HG03521 (cell line): Measurements from ENCODE around the gene TGIF1.

Experiments
- ATAC-seq: cut with Tn5 transposase; IDR thresholded peaks from one replicate; pipeline ENCODE4 v1.9.1; 2021; ENCODE audit warnings: mild to moderate bottlenecking, moderate library complexity; ENCODE audit not compliant: unreplicated experiment

Gene TGIF1

DNA sequence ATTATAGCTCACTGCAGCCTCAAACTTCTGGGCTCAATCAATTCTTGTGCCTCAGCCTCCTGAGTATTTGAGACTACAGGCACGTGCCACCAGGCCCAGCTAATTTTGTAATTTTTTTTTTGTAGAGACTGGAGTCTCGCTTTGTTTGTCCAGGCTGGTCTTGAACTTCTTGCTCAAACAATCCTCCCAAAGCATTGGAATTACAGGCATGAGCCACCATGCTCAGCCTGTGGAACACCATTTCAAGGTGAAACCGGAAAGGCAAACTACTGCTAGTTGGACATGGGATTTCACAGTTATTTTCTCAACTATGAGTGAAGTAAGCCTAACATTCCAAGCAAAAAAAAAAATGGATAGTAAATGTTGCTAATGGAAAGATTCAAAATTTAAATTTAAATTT lies 20.9 kb upstream of the TGIF1 start:
- no peak for ATAC-seq

DNA sequence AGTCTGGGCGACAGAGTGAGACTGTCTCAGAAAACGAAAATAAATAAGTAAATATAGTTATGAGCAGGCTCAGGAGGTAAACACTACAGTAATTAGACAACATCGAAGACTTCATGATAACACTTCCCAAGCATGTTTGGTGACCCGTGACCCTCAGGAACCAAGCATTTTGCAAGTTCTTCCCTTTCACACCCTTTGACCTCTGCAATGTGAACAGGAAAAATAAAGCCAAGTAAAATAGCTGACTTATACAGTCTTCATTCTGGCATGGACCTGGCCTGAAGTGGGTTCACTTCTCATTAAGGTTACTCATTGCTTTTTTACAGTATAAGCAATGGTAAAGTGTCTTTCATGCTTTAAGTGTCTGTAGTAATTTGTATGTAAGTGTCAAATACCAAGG lies 15.3 kb upstream of the TGIF1 start:
- no peak for ATAC-seq

DNA sequence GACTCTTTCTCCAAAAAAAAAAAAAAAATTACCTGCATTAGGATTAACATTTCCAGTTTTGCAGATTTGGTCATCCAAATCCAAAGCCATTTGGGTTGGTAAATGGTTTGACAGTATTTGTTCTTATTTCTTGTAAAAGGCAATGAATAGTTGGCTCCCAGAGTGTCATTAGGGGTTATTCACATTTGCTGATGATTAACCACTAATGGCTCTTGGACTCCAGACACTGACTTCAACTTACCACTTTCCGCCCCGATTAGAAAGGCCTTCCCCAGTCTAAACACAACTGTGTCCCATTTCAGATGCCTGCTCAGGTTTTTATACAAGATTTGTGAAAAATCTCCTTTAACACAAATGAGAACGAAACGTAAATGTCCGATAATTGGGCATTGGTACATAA lies 9.6 kb upstream of the TGIF1 start:
- ATAC-seq = no peak

DNA sequence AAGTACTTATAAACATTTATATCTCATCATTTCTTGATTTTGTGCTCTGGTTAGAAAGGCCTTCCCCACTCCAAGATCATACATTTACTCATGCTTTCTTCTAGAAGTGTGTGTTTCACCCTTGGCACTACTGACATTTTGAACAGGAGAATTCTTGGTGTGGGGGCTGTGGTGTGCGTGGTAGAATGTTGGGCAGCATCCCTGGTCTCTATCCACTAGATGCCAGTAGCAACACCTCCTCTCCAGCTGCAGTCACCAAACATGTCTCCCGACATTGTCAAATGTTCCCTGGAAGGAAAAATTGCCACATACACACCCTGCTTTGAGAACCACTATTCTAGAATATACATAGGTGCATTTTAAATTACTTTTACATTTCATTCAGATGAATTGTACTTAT lies 8.7 kb upstream of the TGIF1 start:
- ATAC-seq = no peak

DNA sequence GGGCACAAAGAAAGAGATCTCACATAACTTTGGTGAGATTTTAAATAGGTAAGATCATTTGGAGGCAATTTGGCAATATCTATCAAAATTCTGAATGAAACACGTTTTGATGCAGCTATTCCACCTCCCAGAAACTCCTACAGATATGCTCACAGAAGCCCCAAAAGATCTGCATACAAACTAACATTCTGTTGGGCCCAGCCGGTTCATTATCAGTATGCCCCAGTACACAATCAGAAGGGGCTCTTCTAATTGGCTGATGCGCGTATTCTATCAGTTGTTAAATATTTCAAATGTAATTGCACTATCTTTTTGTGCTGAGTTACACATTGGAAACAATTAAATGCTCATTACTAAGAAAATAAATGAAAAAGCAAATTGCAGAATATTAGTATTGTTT lies 7.1 kb upstream of the TGIF1 start:
- no peak for ATAC-seq

DNA sequence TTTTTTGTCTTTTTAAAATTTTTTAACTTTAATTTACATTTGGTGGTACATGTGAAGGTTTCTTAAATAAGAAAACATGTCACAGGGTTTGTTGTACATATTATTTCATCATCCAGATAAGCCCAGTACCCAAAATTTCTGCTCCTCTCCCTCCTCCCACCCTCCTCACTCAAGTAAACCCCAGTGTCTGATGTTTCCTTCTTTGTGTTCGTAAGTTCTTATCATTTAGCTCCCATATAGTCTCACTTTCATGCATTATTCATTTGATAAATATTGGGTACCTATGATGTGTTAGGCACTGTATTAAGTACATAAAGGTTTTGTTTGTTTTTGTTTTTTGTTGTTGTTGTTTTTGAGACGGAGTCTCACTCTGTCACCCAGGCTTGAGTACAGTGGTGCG lies 5.7 kb upstream of the TGIF1 start:
- ATAC-seq = no peak

DNA sequence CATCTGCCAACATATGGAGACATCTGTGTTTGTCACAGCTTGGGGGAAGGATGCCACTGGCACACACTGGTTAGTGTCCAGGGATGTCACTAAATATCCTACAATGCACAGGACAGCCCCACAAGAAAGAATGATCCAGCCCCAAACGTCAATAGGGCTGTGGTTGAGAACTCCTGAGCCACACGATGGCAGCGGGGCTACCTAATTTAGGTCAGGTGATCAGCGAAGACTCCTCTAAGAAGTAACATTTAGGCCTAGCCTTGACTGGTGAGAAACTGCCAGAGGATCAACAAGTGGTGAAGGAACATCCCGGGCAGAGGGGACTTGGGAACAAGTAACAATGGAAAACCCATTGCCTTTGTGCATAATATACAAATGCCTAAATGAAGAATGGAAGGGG lies 5.0 kb upstream of the TGIF1 start:
- ATAC-seq = no peak

DNA sequence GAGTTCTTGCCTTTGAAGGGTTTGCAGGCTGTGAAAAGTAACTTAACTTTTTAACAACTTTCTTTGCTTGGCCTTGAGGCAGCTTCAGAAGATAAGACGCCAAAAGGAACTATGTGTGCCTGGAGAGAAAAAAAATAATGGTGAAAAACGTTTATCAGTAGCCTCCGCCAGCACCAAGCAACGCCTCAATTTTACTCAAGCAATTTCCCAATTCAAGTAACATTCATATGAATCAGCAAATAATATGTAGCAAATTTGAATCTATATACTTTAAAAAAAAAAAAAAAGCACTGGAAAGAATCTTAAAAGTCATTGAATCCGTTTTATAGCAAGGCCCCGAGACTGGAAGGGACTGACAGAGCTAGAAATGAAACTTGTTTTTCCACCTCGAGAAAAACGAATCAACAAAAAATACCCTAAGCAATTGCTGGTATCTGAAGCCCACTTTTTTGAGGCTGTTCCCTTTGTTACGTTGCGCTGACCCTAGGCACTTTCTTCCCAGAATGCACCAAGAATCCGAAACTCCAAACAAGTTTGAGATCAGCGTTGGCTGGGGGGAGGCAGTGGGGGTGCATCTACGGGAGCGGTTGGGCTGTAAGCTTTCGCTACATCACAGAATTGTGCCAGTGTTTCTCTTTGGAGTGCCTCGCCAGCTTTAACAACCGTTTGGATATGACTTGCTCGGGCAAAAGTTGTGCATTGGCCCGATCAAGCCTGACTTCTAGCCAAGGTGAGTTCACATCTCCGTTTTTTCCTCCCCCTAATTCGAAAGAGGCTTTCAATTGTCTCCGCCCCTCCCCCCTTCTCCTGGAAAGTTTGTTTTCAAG lies 2.7 kb upstream of the TGIF1 start:
- no peak for ATAC-seq

DNA sequence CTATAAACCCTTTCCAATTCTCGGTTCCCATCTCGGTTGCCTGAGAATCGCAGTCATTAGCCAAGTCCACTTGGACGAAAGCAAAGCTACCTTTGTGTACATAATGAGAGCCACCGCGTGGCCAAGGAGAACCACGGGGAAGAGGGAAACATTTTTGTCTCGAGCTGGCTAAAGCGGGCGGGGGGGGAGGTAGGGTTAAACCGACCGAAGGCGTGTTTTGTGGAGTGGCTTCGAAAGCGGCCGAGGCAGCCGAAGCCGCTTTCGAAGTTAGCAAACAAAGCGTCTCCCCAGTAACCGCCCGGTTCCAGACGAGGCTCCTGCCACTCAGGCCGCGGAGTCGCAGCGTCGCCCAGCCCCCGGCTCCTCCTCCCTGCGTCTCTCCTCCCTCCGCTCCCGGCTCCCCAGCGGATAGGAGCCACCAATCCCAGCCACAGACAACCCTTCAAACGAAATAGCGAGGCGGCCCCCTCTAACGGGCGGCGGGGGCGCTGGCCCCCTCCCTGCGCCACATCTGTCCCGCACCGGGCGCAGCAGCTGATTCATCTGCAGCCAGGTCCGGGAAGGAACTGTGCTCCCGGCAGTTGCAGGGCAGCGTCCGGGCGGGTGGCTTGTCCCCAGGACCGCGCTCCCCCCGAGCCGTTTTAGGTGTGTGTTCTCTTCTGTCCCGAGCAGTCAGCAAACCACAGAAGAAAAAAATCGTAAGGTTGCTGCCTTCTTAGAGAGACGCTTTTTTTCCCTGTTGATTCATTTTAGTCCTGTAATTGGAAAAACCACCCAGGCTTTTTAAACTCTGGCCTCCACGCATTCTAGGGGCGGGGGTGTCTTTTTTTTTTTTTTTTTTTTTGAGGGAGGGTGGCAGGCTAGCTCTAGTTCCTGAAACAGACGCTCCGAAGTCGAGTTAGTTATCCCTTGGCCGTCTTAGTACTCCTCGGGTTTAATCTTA lies 1.8 kb upstream of the TGIF1 start:
- peak; percentile 64 for ATAC-seq

DNA sequence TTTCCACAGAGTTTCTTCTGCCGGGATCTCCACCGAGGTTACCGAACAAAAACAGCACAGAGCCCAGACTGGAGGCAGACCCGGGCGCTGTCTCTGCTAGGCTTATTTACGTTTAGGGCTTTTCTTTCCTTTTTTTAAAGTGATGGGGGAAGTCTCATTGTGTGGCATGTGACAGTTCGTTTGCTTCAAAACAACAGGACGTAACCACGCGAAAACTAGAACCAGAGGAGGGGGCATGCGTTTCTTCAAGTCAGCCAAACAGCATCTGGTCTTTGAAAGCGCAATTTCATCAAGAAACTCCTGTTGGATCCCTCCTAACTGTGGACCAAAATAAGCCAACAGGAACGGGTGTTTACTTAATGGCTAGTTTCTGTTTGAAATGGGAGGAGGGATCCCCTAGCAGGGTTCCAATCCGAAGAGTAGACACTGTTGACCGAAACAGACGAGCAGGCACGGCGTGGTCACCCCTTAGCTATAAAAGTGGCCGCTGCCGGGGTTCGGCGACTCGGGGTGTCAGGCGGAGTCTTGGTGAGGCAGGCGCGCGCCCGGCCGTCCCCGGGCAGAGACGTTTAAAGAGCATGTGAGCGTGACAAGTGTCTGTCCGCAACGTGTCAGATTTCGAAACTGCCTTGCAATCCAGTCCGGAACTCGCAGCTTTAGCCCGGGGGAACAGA lies 997 bp upstream of the TGIF1 start:
- ATAC-seq = peak; percentile 48

DNA sequence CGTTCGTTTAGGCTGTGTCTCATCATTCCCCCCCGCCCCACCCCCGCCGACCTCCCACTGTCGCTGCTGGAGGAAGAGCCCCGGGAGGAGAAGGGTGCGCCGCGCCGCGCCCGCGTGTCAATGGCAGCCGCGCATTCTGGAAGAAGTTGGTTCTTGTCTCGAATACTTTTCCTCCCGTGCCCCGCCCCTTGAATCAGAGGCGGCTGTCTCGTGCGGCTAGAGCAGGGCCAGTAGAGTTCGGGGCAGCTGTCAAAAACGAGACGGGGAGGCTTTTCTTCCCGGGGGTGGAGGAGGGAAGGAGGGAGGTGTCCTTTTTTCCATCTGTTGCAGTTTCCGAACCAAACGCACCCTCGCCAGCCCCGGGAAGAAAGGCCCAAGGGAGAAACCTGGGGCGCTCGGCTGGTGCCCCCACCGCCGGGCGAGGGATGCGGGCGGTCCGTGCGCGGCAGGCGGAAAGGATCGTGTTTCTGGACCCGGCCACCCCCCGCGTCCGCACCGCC lies 410 bp upstream of the TGIF1 start:
- peak; percentile 9 for ATAC-seq

DNA sequence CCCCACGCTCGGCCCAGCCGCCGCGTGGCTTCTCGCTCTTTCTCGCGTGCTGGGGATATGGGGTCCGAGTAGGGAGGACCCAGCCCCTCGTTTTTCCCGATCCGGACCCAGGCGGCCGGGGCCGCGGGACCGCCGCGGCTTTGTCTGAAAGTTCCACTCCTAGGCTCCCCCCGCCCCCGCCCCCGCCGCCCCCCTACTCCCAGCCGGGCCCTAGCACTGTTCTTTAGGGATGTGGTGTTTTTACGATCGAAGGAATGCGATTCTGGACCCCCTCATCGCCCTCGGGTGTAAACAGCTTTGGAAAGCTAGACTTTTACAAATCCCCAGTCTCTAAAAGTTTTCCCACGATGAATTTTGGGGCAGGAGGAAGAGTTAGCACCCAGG lies 819 bp downstream of the TGIF1 start:
- ATAC-seq = no peak

DNA sequence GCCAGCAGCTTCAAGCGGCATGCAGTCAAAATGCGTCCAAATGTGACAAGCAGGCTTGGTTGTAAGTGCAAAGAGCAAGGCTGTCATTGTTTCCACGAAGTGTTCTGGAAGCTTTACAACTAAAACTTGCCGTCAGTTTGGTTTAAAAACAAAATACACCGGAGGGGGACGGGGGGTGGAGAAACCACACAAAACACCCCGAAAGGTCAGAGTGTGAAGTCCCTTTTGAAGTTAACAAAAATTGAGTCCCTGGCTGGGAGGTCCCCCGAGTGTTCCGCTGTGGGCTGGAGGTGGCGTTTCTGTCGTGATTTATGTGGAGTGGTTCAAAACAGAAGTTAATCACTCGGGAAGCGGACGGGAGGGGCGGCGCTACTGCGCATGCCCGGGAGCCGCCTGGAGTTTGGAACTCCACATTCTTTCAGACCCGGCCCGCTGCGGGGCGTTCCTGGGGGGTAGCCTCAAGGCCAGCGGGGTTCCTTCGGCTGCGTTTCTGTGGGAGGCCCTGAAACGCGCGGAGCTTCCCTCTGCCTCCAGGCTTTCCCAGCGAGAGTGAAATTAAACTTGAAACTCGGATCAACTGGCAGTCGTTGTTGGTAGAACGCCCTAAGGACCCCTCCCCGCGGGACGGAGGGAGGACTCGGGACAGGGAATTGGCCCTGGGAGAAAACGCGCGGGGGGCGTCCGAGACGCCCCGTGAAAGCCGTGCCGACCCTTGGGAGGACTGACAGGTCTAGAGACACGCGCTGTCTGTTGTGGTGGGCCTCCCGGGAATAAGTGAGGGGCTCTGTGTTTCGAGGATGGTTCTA lies 1.4 kb downstream of the TGIF1 start:
- no peak for ATAC-seq

DNA sequence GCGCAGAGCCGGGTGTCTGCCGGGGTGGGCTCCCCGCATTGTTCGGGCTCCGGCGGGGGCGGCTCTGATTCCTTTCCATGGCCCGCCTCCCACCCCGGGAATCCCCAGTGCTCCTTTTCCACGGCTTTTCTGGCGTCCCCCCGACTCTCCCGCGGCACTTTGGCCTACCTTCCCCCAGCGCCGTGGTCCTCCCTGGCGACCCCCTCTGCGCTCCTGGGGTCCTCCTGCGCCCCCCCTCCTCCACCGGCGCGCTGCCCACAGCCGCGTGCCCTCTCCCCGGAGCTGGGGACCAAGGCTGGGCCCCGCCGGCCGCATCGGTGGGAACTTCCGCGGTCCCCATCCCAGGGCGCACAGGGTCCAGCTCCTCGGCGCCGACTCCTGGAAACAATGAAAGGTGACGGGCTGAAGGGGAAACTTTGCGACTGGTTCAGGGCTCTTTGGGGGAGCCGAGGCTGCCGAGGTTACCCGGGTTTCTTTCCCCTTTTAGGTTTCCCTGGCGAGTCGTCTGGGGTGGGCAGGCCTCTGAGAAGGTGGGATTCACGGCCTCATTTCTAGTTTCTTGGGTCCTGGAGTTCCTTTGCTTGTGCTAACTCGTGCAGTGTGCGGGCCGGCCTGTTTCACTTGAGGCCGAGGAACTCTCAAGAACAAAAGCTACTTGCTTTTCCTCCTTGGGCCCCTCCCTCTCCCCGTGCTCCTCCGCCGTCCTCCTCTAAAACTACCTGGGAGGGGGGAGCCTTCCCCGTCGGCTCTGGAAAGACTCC lies 2.2 kb downstream of the TGIF1 start:
- ATAC-seq = no peak

DNA sequence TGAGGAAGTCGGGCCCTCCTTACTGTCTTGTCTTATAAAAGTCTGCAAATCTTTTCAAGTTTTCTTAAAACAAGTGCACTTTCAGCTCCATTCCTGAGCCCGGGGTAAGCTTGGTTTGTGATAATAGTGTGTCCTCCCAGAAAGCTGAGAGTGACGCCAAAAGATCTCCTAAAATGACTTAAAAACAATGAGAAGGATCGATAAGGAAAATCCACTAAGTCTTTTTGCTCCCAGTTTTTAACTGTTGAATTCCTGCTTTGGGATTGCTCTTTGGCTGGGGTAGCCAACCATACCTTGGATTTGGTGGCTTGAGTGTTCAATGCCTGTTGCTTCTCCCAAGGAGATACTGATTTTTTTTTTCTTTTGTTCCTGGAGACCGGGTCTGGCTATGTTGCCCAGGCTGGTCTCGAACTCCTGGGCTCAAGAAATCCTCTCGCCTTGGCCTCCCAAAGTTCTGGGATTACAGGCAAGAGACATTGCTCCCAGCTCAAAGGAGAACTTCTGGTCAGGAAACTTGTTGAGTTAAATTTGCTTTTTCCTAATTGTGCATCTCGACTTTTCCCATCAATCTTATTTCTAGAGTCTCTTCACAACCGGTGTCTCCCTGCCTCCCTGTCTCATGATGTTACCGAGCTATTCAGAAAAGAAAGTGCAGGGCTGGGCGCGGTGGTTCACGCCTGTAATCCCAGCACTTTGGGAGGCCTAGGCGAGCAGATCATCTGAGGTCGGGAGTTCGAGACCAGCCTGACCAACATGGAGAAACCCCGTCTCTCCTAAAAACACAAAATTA lies 3.0 kb downstream of the TGIF1 start:
- ATAC-seq = no peak

DNA sequence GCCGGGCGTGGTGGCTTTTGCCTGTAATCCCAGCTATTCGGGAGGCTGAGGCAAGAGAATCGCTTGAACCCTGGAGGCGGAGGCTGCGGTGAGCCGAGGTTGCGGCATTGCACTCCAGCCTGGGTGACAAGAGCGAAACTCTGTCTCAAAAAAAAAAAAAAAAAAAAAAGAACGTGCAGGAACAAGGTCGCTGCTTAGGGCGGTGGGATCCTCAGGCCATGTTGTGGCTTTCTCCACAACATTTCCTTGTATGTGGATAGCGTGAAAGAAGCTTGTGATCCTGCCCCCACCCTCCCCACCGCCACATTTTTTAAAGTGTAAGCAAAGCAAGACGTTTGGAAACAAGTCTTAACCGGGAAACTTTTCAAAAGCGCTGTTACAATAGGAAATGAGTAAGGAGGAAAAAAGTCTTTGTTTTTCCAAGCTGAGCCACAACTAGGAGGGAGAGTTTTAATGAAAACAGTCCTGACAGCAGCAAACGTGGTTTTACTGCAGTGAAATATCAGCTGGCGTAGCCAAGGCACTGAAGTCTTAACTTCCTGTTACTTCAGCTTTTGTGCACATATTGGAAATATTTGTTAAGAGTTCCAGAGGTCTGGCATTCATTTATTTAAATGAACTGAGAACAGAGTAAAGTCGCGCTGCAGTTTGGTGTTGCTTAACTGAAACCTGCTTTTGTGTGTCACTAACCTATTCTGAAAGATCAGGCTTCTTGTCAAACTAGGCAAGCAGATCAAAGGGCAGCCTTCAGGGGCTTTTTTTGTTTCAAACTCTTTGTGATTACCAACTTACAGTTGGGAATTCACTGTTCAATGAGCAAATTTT lies 3.8 kb downstream of the TGIF1 start:
- ATAC-seq = no peak

DNA sequence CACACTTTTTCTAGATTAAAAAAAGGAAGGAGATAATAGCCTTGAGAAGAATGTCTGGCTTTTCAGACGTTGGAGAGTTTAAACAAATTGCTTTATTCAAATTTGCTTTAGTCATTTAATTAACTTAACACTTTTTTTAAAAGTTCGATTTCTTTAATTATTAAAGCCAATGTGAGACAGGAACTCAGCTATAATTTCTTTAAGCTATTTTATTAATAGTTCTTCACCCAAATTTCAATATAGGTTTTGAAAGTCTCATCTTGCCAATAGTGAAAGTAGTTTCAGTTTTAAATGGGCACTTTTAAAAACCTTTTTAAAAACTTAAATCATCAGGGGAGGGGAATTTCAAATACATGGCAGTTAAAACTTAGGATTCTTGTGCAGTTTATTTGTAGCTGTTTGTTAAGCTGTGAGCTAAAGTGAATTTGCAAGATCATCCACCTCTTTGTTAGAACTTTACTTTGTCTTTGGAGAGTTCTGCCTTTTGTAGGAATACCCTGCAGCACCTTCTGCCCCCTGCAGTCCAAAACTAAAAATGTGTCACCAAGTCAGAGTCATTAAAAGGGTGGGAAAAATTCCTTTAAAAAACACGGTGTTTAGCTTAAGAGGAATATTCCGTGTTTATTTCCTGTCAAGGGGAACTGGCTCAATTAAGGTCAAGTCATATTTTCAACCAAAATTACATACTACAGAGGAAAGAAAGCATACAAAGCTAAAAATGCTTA lies 4.6 kb downstream of the TGIF1 start:
- ATAC-seq = no peak
